ENCODE data around the gene IPCEF1.

IPCEF1 gene

GRCh38 chr6:154363821-154364220 lies 7.2 kb upstream of the IPCEF1 start:
- TF ChIP-seq, protein P1, sequence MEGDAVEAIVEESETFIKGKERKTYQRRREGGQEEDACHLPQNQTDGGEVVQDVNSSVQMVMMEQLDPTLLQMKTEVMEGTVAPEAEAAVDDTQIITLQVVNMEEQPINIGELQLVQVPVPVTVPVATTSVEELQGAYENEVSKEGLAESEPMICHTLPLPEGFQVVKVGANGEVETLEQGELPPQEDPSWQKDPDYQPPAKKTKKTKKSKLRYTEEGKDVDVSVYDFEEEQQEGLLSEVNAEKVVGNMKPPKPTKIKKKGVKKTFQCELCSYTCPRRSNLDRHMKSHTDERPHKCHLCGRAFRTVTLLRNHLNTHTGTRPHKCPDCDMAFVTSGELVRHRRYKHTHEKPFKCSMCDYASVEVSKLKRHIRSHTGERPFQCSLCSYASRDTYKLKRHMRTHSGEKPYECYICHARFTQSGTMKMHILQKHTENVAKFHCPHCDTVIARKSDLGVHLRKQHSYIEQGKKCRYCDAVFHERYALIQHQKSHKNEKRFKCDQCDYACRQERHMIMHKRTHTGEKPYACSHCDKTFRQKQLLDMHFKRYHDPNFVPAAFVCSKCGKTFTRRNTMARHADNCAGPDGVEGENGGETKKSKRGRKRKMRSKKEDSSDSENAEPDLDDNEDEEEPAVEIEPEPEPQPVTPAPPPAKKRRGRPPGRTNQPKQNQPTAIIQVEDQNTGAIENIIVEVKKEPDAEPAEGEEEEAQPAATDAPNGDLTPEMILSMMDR (IDR thresholded peaks at IDR 0.05; ENCODE audit: insufficient read depth, low read depth, low read length, missing control alignments) = no peak
- H3K4me3 ChIP-seq (ENCODE audit: low read depth, low read length) = no peak overlapping the region
- DNase-seq (ENCODE audit: low read depth) = no peak

DNA sequence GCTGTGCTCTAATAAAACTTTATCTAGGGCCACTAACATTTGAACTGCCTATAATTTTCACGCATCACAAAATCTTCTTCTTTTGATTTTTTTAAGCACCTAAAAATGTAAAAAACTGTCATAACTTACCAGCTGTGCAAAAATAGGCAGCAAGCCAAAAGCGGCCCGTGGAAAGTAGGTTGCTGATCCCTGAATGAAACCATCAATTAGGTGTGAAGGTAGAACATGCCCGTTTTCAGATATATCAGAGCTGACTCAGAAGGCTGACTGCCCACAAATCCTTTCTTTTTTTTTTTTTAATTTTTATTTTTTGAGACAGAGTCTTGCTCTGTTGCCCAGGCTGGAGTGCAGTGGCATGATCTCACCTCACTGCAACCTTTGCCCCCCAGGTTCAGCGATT lies 4.9 kb upstream of the IPCEF1 start:
- TF ChIP-seq, protein P1 (IDR thresholded peaks at IDR 0.05; ENCODE audit: insufficient read depth, low read depth, low read length, missing control alignments) = no peak
- DNase-seq (ENCODE audit: low read depth) = no peak
- no peak overlapping the region for H3K4me3 ChIP-seq (ENCODE audit: low read depth, low read length)

DNA sequence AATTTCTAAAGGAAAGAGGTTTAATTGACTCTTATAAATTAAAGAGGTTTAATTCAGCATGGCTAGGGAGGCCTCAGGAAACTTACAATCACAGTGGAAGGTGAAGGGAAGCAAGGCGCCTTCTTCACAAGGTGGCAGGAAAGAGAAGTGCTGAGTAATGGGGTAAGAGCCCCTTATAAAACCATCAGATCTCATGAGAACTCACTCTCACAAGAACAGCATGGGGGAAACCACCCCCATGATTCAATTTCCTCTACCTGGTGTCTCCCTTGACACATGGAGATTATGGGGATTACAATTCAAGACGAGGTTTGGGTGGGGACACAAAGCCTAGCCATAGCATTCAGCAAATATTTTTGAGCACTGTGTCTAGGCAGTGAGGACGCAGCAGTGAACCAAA lies 3.9 kb upstream of the IPCEF1 start:
- DNase-seq (ENCODE audit: low read depth) = no peak
- no peak overlapping the region for H3K4me3 ChIP-seq (ENCODE audit: low read depth, low read length)
- TF ChIP-seq, protein P1 (IDR thresholded peaks at IDR 0.05; ENCODE audit: insufficient read depth, low read depth, low read length, missing control alignments) = no peak

- TF ChIP-seq, protein P1 (IDR thresholded peaks at IDR 0.05; ENCODE audit: insufficient read depth, low read depth, low read length, missing control alignments) = no peak
- no peak overlapping the region for H3K4me3 ChIP-seq (ENCODE audit: low read depth, low read length)
- DNase-seq (ENCODE audit: low read depth) = no peak
These were observed 3.1 kb upstream of the IPCEF1 start for GRCh38 chr6:154359679-154360078.

- no peak for DNase-seq (ENCODE audit: low read depth)
- no peak overlapping the region for H3K4me3 ChIP-seq (ENCODE audit: low read depth, low read length)
- TF ChIP-seq, protein P1 (IDR thresholded peaks at IDR 0.05; ENCODE audit: insufficient read depth, low read depth, low read length, missing control alignments) = no peak
These were observed 2.6 kb upstream of the IPCEF1 start for GRCh38 chr6:154359161-154359574.

DNA sequence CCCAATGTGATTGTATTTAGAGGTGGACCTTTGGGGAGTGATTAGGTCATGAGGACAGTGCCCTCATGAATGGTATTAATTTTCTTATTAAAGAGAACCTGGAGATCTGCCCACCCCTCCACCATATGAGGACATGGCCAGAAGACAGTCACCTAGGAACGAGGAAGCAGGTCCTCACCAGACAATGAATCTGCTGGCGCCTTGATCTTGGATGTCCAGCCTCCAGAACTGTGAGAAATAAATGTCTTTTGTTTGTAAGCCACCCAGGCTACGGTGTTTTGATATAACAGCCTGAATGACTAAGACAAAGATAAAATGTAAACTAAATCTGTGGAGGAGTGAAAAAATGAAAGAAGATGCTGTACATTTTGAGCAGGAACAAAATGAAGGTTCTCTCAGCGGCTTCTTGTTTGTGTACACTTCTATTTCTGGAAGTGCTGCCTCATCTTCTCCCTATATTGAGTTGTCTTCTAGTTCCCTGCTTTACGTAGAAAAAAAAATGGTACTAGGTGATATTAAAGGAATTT lies 1.5 kb upstream of the IPCEF1 start:
- no peak overlapping the region for H3K4me3 ChIP-seq (ENCODE audit: low read depth, low read length)
- TF ChIP-seq, protein P1 (IDR thresholded peaks at IDR 0.05; ENCODE audit: insufficient read depth, low read depth, low read length, missing control alignments) = no peak
- no peak for DNase-seq (ENCODE audit: low read depth)

DNA sequence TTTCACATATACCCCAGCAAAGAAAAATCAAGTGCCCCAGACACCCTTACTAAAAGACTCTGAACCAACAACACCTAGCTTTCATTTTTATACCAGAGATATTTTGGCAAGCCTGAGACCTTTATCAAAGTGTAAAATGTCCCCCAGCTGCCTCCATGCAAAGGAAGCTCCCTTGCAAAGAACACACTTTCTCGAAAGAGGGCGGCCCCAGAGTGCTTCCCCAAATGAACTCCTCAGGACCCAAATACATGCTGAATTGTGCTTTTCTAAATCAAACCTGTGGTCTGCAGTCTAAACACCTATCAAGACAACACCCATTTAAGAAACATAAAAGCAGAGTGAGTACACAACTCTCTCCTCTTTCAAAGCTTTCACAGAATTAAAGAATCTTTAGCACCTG lies 490 bp downstream of the IPCEF1 start:
- no peak overlapping the region for H3K4me3 ChIP-seq (ENCODE audit: low read depth, low read length)
- TF ChIP-seq, protein P1 (IDR thresholded peaks at IDR 0.05; ENCODE audit: insufficient read depth, low read depth, low read length, missing control alignments) = no peak

More for the DNA sequence above, 490 bp downstream of the IPCEF1 start:
- DNase-seq (ENCODE audit: low read depth) = no peak

All from GM12865 (cell line).